ENCODE data around the gene EXOC2.
A peak's percentile ranks its signal among the peaks of the same experiment; 100 is the strongest.

The EXOC2 gene

GRCh38 chr6:723540-723939, 30.6 kb upstream of the EXOC2 start:
- FAIRE-seq (no peak), DNase-seq (ENCODE audit: insufficient read length, low spot score) (no peak)
- TF ChIP-seq POLR2A (IDR thresholded peaks at IDR 0.05; ENCODE audit: low read depth, low read length) (no peak), TAF1 (IDR thresholded peaks at IDR 0.05; ENCODE audit: low read depth, low read length) (no peak), POLR2AphosphoS5 (IDR thresholded peaks at IDR 0.05; ENCODE audit: low read depth, low read length) (no peak), SPI1 (IDR thresholded peaks at IDR 0.05; ENCODE audit: low read depth, low read length) (no peak), PAX5 (IDR thresholded peaks at IDR 0.05; ENCODE audit: insufficient read depth, low read length, severe bottlenecking) (no peak), POU2F2 (IDR thresholded peaks at IDR 0.05; ENCODE audit: low read depth, low read length) (no peak)

GRCh38 chr6:722608-723007, 29.7 kb upstream of the EXOC2 start:
- TF ChIP-seq PAX5 (IDR thresholded peaks at IDR 0.05; ENCODE audit: insufficient read depth, low read length, severe bottlenecking) (no peak), POU2F2 (IDR thresholded peaks at IDR 0.05; ENCODE audit: low read depth, low read length) (no peak), POLR2AphosphoS5 (IDR thresholded peaks at IDR 0.05; ENCODE audit: low read depth, low read length) (no peak), TAF1 (IDR thresholded peaks at IDR 0.05; ENCODE audit: low read depth, low read length) (no peak), SPI1 (IDR thresholded peaks at IDR 0.05; ENCODE audit: low read depth, low read length) (no peak), POLR2A (IDR thresholded peaks at IDR 0.05; ENCODE audit: low read depth, low read length) (no peak)
- FAIRE-seq (no peak), DNase-seq (ENCODE audit: insufficient read length, low spot score) (no peak)

DNA sequence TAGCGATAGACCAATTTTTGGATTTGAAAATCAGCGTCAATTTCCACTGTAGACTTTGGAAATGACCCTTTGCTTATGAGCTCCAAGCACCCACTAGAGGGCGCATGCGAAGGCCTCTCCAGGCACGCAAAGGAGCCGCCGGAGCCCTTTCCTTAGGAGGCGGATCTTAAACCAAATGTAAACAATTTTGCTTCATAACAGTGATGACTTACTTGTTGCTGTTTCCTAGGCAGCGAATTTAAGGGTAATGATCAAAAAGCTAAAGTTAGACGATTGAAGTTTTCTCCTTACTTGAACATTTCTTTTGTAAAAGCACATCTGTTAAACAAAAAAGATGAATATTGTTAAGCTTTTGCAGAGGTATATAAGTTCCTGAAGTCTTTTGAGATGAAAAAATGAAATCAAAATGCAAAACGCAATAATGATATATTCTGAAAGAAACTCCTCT, 29.2 kb upstream of the EXOC2 start:
- TF ChIP-seq TAF1 (IDR thresholded peaks at IDR 0.05; ENCODE audit: low read depth, low read length) (no peak), PAX5 (IDR thresholded peaks at IDR 0.05; ENCODE audit: insufficient read depth, low read length, severe bottlenecking) (no peak), SPI1 (IDR thresholded peaks at IDR 0.05; ENCODE audit: low read depth, low read length) (no peak)
- FAIRE-seq (peak; percentile 59), DNase-seq (ENCODE audit: insufficient read length, low spot score) (peak; percentile 60)

GRCh38 chr6:718345-718744, 25.4 kb upstream of the EXOC2 start:
- TF ChIP-seq SPI1 (IDR thresholded peaks at IDR 0.05; ENCODE audit: low read depth, low read length) (no peak), PAX5 (IDR thresholded peaks at IDR 0.05; ENCODE audit: insufficient read depth, low read length, severe bottlenecking) (no peak), TAF1 (IDR thresholded peaks at IDR 0.05; ENCODE audit: low read depth, low read length) (no peak), POLR2A (IDR thresholded peaks at IDR 0.05; ENCODE audit: low read depth, low read length) (no peak)
- DNase-seq (ENCODE audit: insufficient read length, low spot score) (no peak), FAIRE-seq (no peak)

DNA sequence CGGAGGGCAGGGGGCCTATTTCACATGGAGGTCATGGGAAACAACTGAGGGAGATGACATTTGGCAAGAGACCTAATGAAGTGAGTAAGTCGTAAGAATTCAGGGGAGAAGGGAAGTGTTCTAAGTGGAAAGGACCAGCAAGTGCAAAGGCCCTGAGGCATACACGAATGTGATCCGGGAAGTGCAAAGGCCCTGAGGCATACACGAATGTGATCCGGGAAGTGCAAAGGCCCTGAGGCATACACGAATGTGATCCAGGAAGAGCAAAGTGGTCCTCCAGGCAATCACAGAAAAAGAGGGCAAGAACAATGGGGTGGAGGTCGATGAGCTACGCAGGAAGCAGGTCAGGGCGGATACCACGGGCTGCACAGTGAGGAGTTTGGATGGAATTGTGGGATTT, 24.2 kb upstream of the EXOC2 start:
- no peak for FAIRE-seq
- TF ChIP-seq TAF1 (IDR thresholded peaks at IDR 0.05; ENCODE audit: low read depth, low read length), result no peak
- no peak for DNase-seq (ENCODE audit: insufficient read length, low spot score)

DNA sequence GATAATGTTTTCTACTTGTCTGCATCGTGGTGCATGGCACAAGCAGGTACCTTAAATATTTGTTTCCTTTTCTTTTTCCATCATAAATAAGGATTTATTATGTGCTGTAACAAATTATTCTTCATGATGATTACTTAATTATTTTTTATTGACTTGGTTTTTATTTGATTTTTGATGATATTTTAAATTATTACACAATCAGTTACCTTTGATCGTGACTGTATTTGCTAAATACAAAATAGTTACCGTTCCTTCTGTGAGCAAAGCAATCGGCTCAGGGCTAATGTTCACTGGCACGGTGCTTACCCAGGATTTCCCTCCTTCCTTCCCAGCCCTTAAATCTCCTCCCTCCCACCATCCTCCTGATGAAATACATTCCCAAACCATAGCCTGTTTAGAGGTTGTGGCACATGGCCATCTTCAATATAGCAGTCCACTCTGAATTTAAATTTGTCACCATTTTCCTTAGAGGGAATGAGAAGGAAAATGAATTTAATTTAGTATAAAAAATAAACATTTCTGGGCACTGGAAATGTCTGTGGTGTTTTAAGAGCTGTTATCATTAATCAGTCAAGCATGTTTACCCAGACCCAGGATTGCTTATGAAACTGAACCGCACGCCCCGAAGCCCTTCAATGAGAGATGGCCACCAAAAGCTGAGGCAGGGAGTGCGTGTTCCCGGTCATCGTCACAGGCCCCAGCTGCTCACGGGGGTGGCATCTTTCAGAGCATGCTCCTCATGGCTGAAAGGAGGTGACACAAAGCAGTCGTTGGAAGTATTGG, 23.0 kb upstream of the EXOC2 start:
- no peak for TF ChIP-seq PAX5 (IDR thresholded peaks at IDR 0.05; ENCODE audit: insufficient read depth, low read length, severe bottlenecking)
- TF ChIP-seq POLR2AphosphoS5 (IDR thresholded peaks at IDR 0.05; ENCODE audit: low read depth, low read length), result no peak
- TF ChIP-seq TAF1 (IDR thresholded peaks at IDR 0.05; ENCODE audit: low read depth, low read length), result no peak
- TF ChIP-seq SPI1 (IDR thresholded peaks at IDR 0.05; ENCODE audit: low read depth, low read length), result no peak
- TF ChIP-seq POLR2A (IDR thresholded peaks at IDR 0.05; ENCODE audit: low read depth, low read length), result no peak
- TF ChIP-seq POU2F2 (IDR thresholded peaks at IDR 0.05; ENCODE audit: low read depth, low read length), result no peak
- FAIRE-seq, result no peak

GRCh38 chr6:714100-714499, 21.2 kb upstream of the EXOC2 start:
- DNase-seq (ENCODE audit: insufficient read length, low spot score) (no peak), FAIRE-seq (no peak)
- TF ChIP-seq PAX5 (IDR thresholded peaks at IDR 0.05; ENCODE audit: insufficient read depth, low read length, severe bottlenecking) (no peak), POU2F2 (IDR thresholded peaks at IDR 0.05; ENCODE audit: low read depth, low read length) (no peak), SPI1 (IDR thresholded peaks at IDR 0.05; ENCODE audit: low read depth, low read length) (no peak), TAF1 (IDR thresholded peaks at IDR 0.05; ENCODE audit: low read depth, low read length) (no peak), POLR2AphosphoS5 (IDR thresholded peaks at IDR 0.05; ENCODE audit: low read depth, low read length) (no peak)

More for the DNA sequence above, 23.0 kb upstream of the EXOC2 start:
- DNase-seq (ENCODE audit: insufficient read length, low spot score), result no peak

- DNase-seq (ENCODE audit: insufficient read length, low spot score), result no peak
- no peak for FAIRE-seq
- TF ChIP-seq POLR2A (IDR thresholded peaks at IDR 0.05; ENCODE audit: low read depth, low read length) (no peak), PAX5 (IDR thresholded peaks at IDR 0.05; ENCODE audit: insufficient read depth, low read length, severe bottlenecking) (no peak), POU2F2 (IDR thresholded peaks at IDR 0.05; ENCODE audit: low read depth, low read length) (no peak), POLR2AphosphoS5 (IDR thresholded peaks at IDR 0.05; ENCODE audit: low read depth, low read length) (no peak), SPI1 (IDR thresholded peaks at IDR 0.05; ENCODE audit: low read depth, low read length) (no peak), TAF1 (IDR thresholded peaks at IDR 0.05; ENCODE audit: low read depth, low read length) (no peak)
Observed at GRCh38 chr6:713351-713750, 20.4 kb upstream of the EXOC2 start.

DNA sequence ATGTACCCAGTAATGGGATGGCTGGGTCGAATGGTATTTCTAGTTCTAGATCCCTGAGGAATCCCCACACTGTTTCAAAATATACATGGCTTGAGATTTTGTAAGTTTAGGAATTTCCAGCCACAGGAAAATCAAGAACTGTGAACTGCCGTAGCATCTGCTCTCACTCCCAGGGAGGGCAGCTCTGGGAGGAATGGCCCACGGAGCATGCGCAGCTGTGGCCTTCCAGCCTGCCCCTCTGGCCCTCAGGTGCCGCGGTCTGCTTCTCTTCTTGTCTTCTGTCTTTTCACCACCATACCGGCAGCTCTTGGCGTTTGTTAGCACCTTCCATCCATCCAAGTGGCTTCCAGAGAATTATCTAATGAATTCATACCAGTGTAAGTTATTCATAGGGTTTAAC, 19.9 kb upstream of the EXOC2 start:
- TF ChIP-seq POLR2A (IDR thresholded peaks at IDR 0.05; ENCODE audit: low read depth, low read length), result no peak
- no peak for TF ChIP-seq POLR2AphosphoS5 (IDR thresholded peaks at IDR 0.05; ENCODE audit: low read depth, low read length)
- no peak for TF ChIP-seq SPI1 (IDR thresholded peaks at IDR 0.05; ENCODE audit: low read depth, low read length)
- no peak for TF ChIP-seq PAX5 (IDR thresholded peaks at IDR 0.05; ENCODE audit: insufficient read depth, low read length, severe bottlenecking)
- TF ChIP-seq POU2F2 (IDR thresholded peaks at IDR 0.05; ENCODE audit: low read depth, low read length), result no peak
- no peak for TF ChIP-seq TAF1 (IDR thresholded peaks at IDR 0.05; ENCODE audit: low read depth, low read length)
- DNase-seq (ENCODE audit: insufficient read length, low spot score) (no peak), FAIRE-seq (no peak)

DNA sequence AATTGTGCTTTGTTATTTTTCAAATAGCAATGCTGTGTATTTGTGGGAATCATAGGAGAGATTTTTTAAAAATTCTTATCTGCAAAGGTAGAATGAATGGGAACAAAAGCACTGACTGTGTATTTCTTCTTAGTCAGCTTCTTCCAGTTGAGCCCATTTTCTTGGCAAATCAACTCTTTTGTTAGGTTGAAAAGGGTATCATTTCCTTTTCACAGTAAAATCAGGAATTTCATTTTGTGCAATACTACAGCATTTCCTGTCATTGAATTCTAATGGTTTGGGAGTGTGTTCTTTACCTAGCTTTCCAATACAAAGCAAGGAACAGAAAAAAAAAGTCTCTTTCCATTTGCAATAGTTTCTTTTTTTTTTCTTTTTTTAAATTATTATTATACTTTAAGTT, 19.0 kb upstream of the EXOC2 start:
- FAIRE-seq, result no peak
- TF ChIP-seq SPI1 (IDR thresholded peaks at IDR 0.05; ENCODE audit: low read depth, low read length) (0 out of 2 replicates have a peak, but pooled peaks have one; percentile 22), POLR2A (IDR thresholded peaks at IDR 0.05; ENCODE audit: low read depth, low read length) (no peak), PAX5 (IDR thresholded peaks at IDR 0.05; ENCODE audit: insufficient read depth, low read length, severe bottlenecking) (no peak)
- no peak for DNase-seq (ENCODE audit: insufficient read length, low spot score)
